Activated CD4-positive, alpha-beta T cell treated with anti-CD3 and anti-CD28 coated beads for 24 hours (primary cell): ENCODE measurements around the gene PLSCR3.
"Not testable (repeated sequence)": the region's sequence is repeated elsewhere in the genome, so short reads cannot be mapped to it uniquely, and the experiment has no call there.

ENCODE experiments used
- DNase-seq, 2 donors: peaks; one replicate each; pipeline ENCODE4 v3.0.0-alpha.2; 2020; ENCODE audit warnings: low read depth in 2 of 2

PLSCR3 gene

GRCh38 chr17:7380855-7381683, 13.3 kb downstream of the PLSCR3 start, which contains the start of gene TNK1:
Gene TNK1, plus strand, starts transcription at chr17:7381089. Its CDS starts 1,838 bp downstream, at chr17:7382927.
- DNase-seq, result no peak

- DNase-seq, result no peak
Observed at GRCh38 chr17:7380321-7380720, 14.0 kb downstream of the PLSCR3 start.

GRCh38 chr17:7379134-7379533, 15.2 kb downstream of the PLSCR3 start:
- DNase-seq, result no peak

- DNase-seq, result no peak
Observed at GRCh38 chr17:7374353-7374752, 20.0 kb downstream of the PLSCR3 start.

- DNase-seq, result no peak
Observed at GRCh38 chr17:7370853-7371252, 23.5 kb downstream of the PLSCR3 start.

- no peak for DNase-seq
Observed at GRCh38 chr17:7369825-7370224, 24.5 kb downstream of the PLSCR3 start.

- DNase-seq, result not testable (repeated sequence)
Observed at GRCh38 chr17:7368599-7368994, 25.7 kb downstream of the PLSCR3 start.

- DNase-seq, result no peak
Observed at GRCh38 chr17:7367918-7368598, 26.3 kb downstream of the PLSCR3 start.

GRCh38 chr17:7367083-7367482, 27.2 kb downstream of the PLSCR3 start:
- no peak for DNase-seq

GRCh38 chr17:7365963-7366362, 28.4 kb downstream of the PLSCR3 start:
- not testable (repeated sequence) for DNase-seq

GRCh38 chr17:7363311-7363710, 31.0 kb downstream of the PLSCR3 start:
- DNase-seq, result no peak

- no peak for DNase-seq
Observed at GRCh38 chr17:7361906-7362305, 32.4 kb downstream of the PLSCR3 start.

- no peak for DNase-seq
Observed at GRCh38 chr17:7357381-7357780, 36.9 kb downstream of the PLSCR3 start.

GRCh38 chr17:7356756-7357155, 37.6 kb downstream of the PLSCR3 start:
- DNase-seq, result no peak

- DNase-seq, result peak; percentile 76 to 84
Observed at GRCh38 chr17:7356072-7356549, 38.2 kb downstream of the PLSCR3 start.

GRCh38 chr17:7355573-7355972, 38.8 kb downstream of the PLSCR3 start:
- no peak for DNase-seq

- DNase-seq, result no peak
Observed at GRCh38 chr17:7355053-7355452, 39.3 kb downstream of the PLSCR3 start, which contains the start of gene TMEM95. Gene TMEM95, plus strand, starts transcription at chr17:7355156. Its CDS starts 49 bp downstream, at chr17:7355205.

- DNase-seq, result no peak
Observed at GRCh38 chr17:7354262-7354843, 40.0 kb downstream of the PLSCR3 start.

GRCh38 chr17:7352910-7353635, 41.3 kb downstream of the PLSCR3 start:
- DNase-seq, result no peak

GRCh38 chr17:7352503-7352889, 41.8 kb downstream of the PLSCR3 start:
- DNase-seq, result no peak

GRCh38 chr17:7351665-7352502, 42.4 kb downstream of the PLSCR3 start, which contains the start of gene KCTD11:
Gene KCTD11, plus strand, starts transcription at chr17:7352162.
- DNase-seq, result peak; percentile 39 to 68
